ENCODE measurements around the gene ATP2B3.

ATP2B3 gene

GRCh38 chrX:153516073-153516472 lies 1.4 kb upstream of the ATP2B3 start:
- no peak for TF ChIP-seq EZH2 (IDR thresholded peaks at IDR 0.05; ENCODE audit: borderline replicate concordance, low read length)
- TF ChIP-seq, protein P1, sequence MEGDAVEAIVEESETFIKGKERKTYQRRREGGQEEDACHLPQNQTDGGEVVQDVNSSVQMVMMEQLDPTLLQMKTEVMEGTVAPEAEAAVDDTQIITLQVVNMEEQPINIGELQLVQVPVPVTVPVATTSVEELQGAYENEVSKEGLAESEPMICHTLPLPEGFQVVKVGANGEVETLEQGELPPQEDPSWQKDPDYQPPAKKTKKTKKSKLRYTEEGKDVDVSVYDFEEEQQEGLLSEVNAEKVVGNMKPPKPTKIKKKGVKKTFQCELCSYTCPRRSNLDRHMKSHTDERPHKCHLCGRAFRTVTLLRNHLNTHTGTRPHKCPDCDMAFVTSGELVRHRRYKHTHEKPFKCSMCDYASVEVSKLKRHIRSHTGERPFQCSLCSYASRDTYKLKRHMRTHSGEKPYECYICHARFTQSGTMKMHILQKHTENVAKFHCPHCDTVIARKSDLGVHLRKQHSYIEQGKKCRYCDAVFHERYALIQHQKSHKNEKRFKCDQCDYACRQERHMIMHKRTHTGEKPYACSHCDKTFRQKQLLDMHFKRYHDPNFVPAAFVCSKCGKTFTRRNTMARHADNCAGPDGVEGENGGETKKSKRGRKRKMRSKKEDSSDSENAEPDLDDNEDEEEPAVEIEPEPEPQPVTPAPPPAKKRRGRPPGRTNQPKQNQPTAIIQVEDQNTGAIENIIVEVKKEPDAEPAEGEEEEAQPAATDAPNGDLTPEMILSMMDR (IDR thresholded peaks at IDR 0.05; ENCODE audit: low read length), result no peak
- no peaks in the 10 kb centered on the region for H3K27me3 ChIP-seq (ENCODE audit: insufficient read depth, low read length)
- H3K9me3 ChIP-seq (ENCODE audit: low read length), result no peaks in the 10 kb centered on the region

GRCh38 chrX:153517946-153518834 lies 748 bp downstream of the ATP2B3 start:
- Histone ChIP-seq H3K4me1 (ENCODE audit: insufficient read depth, low read length, severe bottlenecking) (no peaks in the 10 kb centered on the region), H3K4me2 (ENCODE audit: low read length) (no peak overlapping the region), H3F3A (ENCODE audit: insufficient read depth, low read length) (no peaks in the 10 kb centered on the region), H3K27ac (ENCODE audit: low read depth, low read length, poor library complexity, severe bottlenecking) (no peak overlapping the region), H3K36me3 (ENCODE audit: insufficient read depth, low read length) (no peaks in the 10 kb centered on the region), H3K4me3 (ENCODE audit: low read depth, low read length, poor library complexity, severe bottlenecking) (no peak overlapping the region), H3K79me2 (ENCODE audit: insufficient read depth, low read length) (no peaks in the 10 kb centered on the region), H3K9me2 (ENCODE audit: low read depth, low read length) (no peaks in the 10 kb centered on the region), H3K9me3 (ENCODE audit: low read length) (no peaks in the 10 kb centered on the region), H2AFZ (ENCODE audit: low read length) (no peak overlapping the region), H4K20me1 (ENCODE audit: insufficient read depth, low read length) (no peaks in the 10 kb centered on the region), H3K9ac (ENCODE audit: low read length) (no peak overlapping the region), H3K27me3 (ENCODE audit: insufficient read depth, low read length) (no peaks in the 10 kb centered on the region)
- TF ChIP-seq, protein P1 (IDR thresholded peaks at IDR 0.05; ENCODE audit: low read length), result no peak
- no peak for TF ChIP-seq EZH2 (IDR thresholded peaks at IDR 0.05; ENCODE audit: borderline replicate concordance, low read length)

More at GRCh38 chrX:153516073-153516472, 1.4 kb upstream of the ATP2B3 start:
- Histone ChIP-seq H3K36me3 (ENCODE audit: insufficient read depth, low read length) (no peaks in the 10 kb centered on the region), H3K9me2 (ENCODE audit: low read depth, low read length) (no peaks in the 10 kb centered on the region), H3K4me3 (ENCODE audit: low read depth, low read length, poor library complexity, severe bottlenecking) (no peak overlapping the region), H3K79me2 (ENCODE audit: insufficient read depth, low read length) (no peaks in the 10 kb centered on the region), H3K4me2 (ENCODE audit: low read length) (no peak overlapping the region), H4K20me1 (ENCODE audit: insufficient read depth, low read length) (no peaks in the 10 kb centered on the region), H3F3A (ENCODE audit: insufficient read depth, low read length) (no peaks in the 10 kb centered on the region), H3K4me1 (ENCODE audit: insufficient read depth, low read length, severe bottlenecking) (no peaks in the 10 kb centered on the region), H2AFZ (ENCODE audit: low read length) (no peak overlapping the region), H3K9ac (ENCODE audit: low read length) (no peak overlapping the region), H3K27ac (ENCODE audit: low read depth, low read length, poor library complexity, severe bottlenecking) (no peak overlapping the region)

DNA sequence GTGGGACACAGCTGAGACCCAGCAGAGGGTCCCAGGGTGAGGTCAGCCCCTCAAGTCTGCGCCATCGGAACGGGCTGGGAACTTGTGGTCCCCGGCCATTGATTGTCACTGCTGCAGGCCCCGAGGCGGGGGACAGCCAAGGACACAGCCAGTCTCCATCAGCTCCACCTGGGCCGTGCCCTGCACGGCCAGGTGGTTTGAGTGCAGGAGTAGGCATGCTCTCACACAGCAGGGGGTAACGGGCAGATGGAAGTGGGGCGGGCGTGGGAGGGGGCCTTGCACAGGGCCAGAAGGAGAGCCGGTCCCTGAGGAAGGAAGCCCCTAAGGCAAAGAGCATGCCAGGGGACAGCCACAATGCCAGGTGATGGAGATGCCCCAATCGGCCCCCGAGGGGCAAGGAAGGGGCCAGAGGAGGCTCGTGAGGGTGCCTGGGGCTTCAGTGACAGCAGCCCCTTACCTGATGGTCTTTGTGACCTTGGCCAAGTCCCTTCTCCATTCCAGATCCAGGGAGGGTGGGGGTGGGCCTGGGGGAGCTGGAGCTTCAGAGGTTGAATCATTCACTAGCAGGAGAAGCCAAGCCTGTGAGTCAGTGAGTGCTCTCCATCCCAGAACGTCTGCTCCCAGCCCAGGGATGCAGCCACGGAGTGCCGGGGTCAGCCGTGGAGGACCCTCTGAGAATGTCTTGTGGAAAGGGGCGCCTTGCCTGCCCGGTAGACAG lies 2.3 kb downstream of the ATP2B3 start:
- Histone ChIP-seq H3K36me3 (ENCODE audit: insufficient read depth, low read length) (no peaks in the 10 kb centered on the region), H4K20me1 (ENCODE audit: insufficient read depth, low read length) (no peaks in the 10 kb centered on the region), H3K79me2 (ENCODE audit: insufficient read depth, low read length) (no peaks in the 10 kb centered on the region), H3K4me1 (ENCODE audit: insufficient read depth, low read length, severe bottlenecking) (no peaks in the 10 kb centered on the region), H3K9me2 (ENCODE audit: low read depth, low read length) (no peaks in the 10 kb centered on the region), H3K4me2 (ENCODE audit: low read length) (no peak overlapping the region), H3F3A (ENCODE audit: insufficient read depth, low read length) (no peaks in the 10 kb centered on the region), H3K27me3 (ENCODE audit: insufficient read depth, low read length) (no peaks in the 10 kb centered on the region), H3K9ac (ENCODE audit: low read length) (no peak overlapping the region), H3K9me3 (ENCODE audit: low read length) (no peaks in the 10 kb centered on the region), H3K4me3 (ENCODE audit: low read depth, low read length, poor library complexity, severe bottlenecking) (no peak overlapping the region), H3K27ac (ENCODE audit: low read depth, low read length, poor library complexity, severe bottlenecking) (no peak overlapping the region), H2AFZ (ENCODE audit: low read length) (no peak overlapping the region)
- TF ChIP-seq EZH2 (IDR thresholded peaks at IDR 0.05; ENCODE audit: borderline replicate concordance, low read length), result no peak
- TF ChIP-seq, protein P1 (IDR thresholded peaks at IDR 0.05; ENCODE audit: low read length), result no peak

All from OCI-LY1 (cell line).